ENCODE data around the gene DUSP1. TPM values are rescaled to one million over a fixed set of nuclear protein-coding genes. Genes with fewer than 3 reads are reported as not detected.

The DUSP1 gene
- total and polyA plus RNA-seq, 10 of the 15 experiments (the other 5 are each of a cell fraction or from before 2014, with no cell fraction given): 1.4 to 6.2 (median 3.9) TPM

DNA sequence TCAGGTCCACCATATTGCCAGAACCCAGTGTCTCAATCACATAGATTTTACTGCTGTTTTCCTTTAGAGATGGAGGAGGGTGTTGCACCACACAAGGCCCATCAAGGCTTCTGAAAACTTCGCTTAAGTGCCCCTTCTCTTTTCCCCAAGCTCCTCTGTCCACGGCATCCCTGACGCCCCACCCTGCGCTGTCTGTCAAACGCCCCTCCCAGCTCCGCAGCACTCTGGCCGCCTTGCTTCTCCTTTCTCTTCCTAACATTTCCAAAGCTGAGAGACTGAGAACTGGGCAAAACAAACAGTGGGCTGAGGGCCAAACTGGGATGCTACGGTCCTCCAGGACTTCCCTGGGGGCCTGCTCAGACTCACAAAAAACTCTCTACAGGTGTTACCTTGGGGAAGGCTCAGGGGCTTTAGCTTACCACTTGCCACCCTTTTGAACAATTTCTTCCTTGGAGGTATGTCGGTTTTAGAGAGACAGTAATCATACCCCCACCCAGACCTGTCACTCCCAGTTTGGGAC, 34.8 kb upstream of the DUSP1 start:
- intact Hi-C loops (cut with micrococcal nuclease; ENCODE audit: unreplicated experiment) (loop anchor here (2.0 kb wide), 1 partner anchor 35 kb away; the partner anchor contains the start of gene DUSP1), in situ Hi-C loops (cut with MboI) (no loop called here)
- no peaks in the 10 kb centered on the region for H3K36me3 ChIP-seq (ENCODE audit: control insufficient read depth in 2 of 2, insufficient read depth in 2 of 2, low read length in 1 of 2)
- SMC1A ChIA-PET (ENCODE audit: uncharacterized antibody, unreplicated experiment): interaction anchor here (0.8 to 1.5 kb wide), 3 partner anchors 8 to 34 kb away, joined by 3 to 8 read pairs (median 4); no protein-coding TSS in a partner anchor
- H3K9me3 ChIP-seq (replicated peaks; ENCODE audit: control insufficient read depth, insufficient read depth, low read length): no peaks in the 10 kb centered on the region; the same call in 2 of the 3 replicates
- DNase-seq (ENCODE audit: low read depth, low spot score): no peak
- H2AFZ ChIP-seq (ENCODE audit: control insufficient read depth, low read depth, low read length): no peak overlapping the region
- ATAC-seq: no peak
- BruUV-seq (replicated peaks): no TSS peak
- H3K27ac ChIP-seq (ENCODE audit: control insufficient read depth, insufficient read depth): no peak overlapping the region
- H4K20me1 ChIP-seq (ENCODE audit: control insufficient read depth, insufficient read depth): no peaks in the 10 kb centered on the region
- H3K27me3 ChIP-seq (replicated peaks in 1 of 2; ENCODE audit: control insufficient read depth in 2 of 2, insufficient read depth in 2 of 2, low read length in 1 of 2): no peaks in the 10 kb centered on the region
- 89% methylated on average over 9 of the region's 9 CpGs for WGBS (ENCODE audit: insufficient coverage, insufficient replicate concordance, low lambda C conversion rate, missing lambda C conversion rate)
- H3K4me2 ChIP-seq (ENCODE audit: control insufficient read depth, insufficient read depth): no peak overlapping the region
- RAD21 ChIA-PET (ENCODE audit: unreplicated experiment): no interaction called here
- H3K9ac ChIP-seq (ENCODE audit: control insufficient read depth, insufficient read depth, low read length): no peak overlapping the region
- CTCF ChIA-PET: interaction anchor here (1.2 kb wide), 1 partner anchor 28 kb away, joined by 3 read pairs; no protein-coding TSS in a partner anchor
- no peak overlapping the region for H3K4me3 ChIP-seq
- no peaks in the 10 kb centered on the region for H3K79me2 ChIP-seq (ENCODE audit: control insufficient read depth, insufficient read depth, low read length)
- peaks cover 6% of the 10 kb centered on the region for H3K4me1 ChIP-seq (ENCODE audit: control insufficient read depth, insufficient read depth, low read length)
- POLR2A ChIA-PET: interaction anchor here (0.6 to 2.0 kb wide), 3 partner anchors 8 to 50 kb away, joined by 3 to 8 read pairs (median 3); no protein-coding TSS in a partner anchor
- FAIRE-seq: no peak
- TF ChIP-seq NBN (IDR thresholded peaks at IDR 0.05) (no peak), POLR2AphosphoS5 (IDR thresholded peaks at IDR 0.05; ENCODE audit: low read length) (no peak), ZBTB33 (IDR thresholded peaks at IDR 0.05) (no peak), BHLHE40 (IDR thresholded peaks at IDR 0.05; ENCODE audit: borderline replicate concordance in 1 of 2, low read depth in 2 of 2, low read length in 1 of 2) (no peak), WRNIP1 (IDR thresholded peaks at IDR 0.05; ENCODE audit: borderline replicate concordance, low read depth, low read length) (no peak), ZNF384 (IDR thresholded peaks at IDR 0.05; ENCODE audit: borderline replicate concordance, low read depth, low read length) (no peak), CBX5 (IDR thresholded peaks at IDR 0.05; ENCODE audit: low read depth) (no peak), BRCA1 (IDR thresholded peaks at IDR 0.05; ENCODE audit: low read depth, low read length) (no peak), SUZ12 (IDR thresholded peaks at IDR 0.05; ENCODE audit: unreplicated experiment) (no peak), PRDM15 (CRISPR knock-in tag; IDR thresholded peaks at IDR 0.05) (no peak), SMC3 (IDR thresholded peaks at IDR 0.05; ENCODE audit: borderline replicate concordance, low read length) (no peak), MYB (IDR thresholded peaks at IDR 0.05; ENCODE audit: borderline replicate concordance, low read depth, low read length) (no peak), IKZF1 (conservative IDR thresholded peaks at IDR 0.05) (no peak), MTA2 (IDR thresholded peaks at IDR 0.05; ENCODE audit: low read depth) (no peak)
- TF ChIP-seq, protein P1, sequence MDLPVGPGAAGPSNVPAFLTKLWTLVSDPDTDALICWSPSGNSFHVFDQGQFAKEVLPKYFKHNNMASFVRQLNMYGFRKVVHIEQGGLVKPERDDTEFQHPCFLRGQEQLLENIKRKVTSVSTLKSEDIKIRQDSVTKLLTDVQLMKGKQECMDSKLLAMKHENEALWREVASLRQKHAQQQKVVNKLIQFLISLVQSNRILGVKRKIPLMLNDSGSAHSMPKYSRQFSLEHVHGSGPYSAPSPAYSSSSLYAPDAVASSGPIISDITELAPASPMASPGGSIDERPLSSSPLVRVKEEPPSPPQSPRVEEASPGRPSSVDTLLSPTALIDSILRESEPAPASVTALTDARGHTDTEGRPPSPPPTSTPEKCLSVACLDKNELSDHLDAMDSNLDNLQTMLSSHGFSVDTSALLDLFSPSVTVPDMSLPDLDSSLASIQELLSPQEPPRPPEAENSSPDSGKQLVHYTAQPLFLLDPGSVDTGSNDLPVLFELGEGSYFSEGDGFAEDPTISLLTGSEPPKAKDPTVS (IDR thresholded peaks at IDR 0.05; ENCODE audit: low read depth, low read length): no peak
- TF ChIP-seq, protein P2, sequence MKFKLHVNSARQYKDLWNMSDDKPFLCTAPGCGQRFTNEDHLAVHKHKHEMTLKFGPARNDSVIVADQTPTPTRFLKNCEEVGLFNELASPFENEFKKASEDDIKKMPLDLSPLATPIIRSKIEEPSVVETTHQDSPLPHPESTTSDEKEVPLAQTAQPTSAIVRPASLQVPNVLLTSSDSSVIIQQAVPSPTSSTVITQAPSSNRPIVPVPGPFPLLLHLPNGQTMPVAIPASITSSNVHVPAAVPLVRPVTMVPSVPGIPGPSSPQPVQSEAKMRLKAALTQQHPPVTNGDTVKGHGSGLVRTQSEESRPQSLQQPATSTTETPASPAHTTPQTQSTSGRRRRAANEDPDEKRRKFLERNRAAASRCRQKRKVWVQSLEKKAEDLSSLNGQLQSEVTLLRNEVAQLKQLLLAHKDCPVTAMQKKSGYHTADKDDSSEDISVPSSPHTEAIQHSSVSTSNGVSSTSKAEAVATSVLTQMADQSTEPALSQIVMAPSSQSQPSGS (IDR thresholded peaks at IDR 0.05; ENCODE audit: low read length): no peak

All from GM12878 (cell line).